WTC11 (cell line): ENCODE data around the gene RABIF.

Experiments used
- CTCF ChIP-seq: fragments of 200-600 bp; IDR thresholded peaks from 2 replicates; pipeline ENCODE4 v1.8.0; 2022; ENCODE audit warnings: antibody characterized with exemption
- FOXP1 ChIP-seq: sonication (generic); formaldehyde crosslinking; IDR thresholded peaks from 2 replicates; pipeline ENCODE4 v1.8.0; 2022; ENCODE audit warnings: missing genetic modification reagents, mild to moderate bottlenecking, moderate library complexity, borderline replicate concordance

GRCh38 chr1:202938287-202938925 is 49.5 kb upstream of the RABIF start:
- TF ChIP-seq CTCF (no peak), FOXP1 (CRISPR knock-in tag) (no peak)
